Measurements from ENCODE around the gene LHX3.

The LHX3 gene

GRCh38 chr9:136205707-136205992 is 722 bp upstream of the LHX3 start:
- no peak for DNase-seq

- DNase-seq = no peak
Observed at GRCh38 chr9:136204145-136204805, 653 bp downstream of the LHX3 start.

DNA sequence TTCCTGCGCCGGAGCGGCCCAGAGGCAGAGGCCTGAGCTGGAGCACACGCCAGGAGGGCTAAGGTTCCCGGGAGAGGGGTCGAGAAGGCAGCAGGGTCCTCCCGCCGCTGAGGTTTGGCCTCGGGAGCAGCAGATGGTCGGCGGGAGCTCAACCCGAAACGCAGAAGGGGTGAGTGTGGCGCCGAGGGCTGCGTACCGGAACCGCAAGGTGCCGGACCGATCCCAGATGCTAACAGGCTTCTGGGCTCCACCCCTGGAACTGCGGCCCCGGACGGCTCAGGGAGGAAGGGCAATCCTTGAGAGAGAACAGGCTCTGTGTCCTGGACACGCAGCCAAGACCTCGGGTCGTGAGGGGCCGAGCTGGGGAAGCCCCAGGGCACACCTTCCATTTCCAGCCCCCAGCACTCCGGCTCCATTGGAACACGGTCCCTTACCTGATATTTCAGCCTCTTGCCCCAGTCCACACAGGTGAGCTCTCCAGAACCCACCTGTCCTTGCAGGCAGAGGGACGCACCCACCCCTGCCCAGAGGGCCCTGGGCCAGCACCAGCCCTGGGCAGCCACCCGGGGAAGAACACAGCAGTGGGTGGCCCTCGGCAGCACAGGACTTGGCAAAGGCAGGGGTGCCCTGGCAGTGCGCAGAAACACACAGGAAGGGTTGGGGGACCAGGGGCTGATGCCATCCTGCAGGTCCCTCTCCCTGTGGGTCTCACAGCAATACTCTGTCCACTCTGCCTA is 1.4 kb downstream of the LHX3 start:
- no peak for DNase-seq

DNA sequence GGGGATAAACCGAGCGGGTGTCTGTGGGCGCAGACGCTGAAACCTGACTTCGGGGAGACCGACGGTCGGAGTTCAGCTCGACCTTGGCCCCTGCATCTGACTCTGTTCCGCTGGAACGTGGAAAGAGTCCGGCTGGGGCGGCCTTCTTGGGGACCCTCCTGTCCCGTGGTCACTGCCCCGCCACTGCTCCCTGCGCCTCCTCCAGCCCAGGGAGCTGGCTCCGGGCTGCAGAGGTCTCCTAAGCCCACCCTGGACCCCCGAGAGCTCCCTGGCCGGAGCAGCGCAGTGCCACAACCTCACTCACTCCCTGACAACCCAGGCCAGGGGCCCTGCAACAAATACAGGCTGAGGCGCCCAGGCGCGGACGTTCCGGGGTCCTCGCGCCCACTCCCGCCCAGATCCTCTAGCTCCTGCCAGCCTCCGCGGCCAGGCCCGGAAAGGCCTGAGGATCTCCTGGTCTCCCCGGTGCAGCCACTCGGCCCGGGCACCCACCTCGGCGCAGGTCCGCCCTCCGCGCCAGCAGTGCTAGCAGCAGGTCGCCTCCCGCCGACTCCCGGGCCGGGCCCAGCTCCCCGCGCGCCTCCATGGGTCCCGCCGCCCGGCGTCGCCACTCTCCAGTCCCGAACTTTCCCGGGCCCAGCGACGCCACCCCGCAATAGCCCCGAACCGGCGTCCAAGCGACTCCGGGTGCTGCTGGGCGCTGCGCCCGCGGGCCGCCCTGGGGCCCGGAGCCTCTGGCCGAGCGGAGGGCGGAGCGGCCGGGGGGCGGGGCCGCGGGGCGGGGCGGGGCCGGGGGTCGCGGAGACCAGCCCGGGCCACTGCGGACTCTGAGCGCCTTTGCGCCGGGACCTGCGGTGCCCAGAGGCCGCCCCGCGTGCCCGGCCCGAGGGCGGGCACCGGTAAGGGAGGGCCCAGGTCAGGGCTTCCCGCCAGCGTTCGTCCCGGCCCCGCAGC is 2.2 kb downstream of the LHX3 start:
- DNase-seq = no peak

GRCh38 chr9:136201609-136202453 is 3.1 kb downstream of the LHX3 start:
- DNase-seq = no peak

- no peak for DNase-seq
Observed at GRCh38 chr9:136201174-136201573, 3.8 kb downstream of the LHX3 start.

- DNase-seq = no peak
Observed at GRCh38 chr9:136200424-136200823, 4.5 kb downstream of the LHX3 start.

DNA sequence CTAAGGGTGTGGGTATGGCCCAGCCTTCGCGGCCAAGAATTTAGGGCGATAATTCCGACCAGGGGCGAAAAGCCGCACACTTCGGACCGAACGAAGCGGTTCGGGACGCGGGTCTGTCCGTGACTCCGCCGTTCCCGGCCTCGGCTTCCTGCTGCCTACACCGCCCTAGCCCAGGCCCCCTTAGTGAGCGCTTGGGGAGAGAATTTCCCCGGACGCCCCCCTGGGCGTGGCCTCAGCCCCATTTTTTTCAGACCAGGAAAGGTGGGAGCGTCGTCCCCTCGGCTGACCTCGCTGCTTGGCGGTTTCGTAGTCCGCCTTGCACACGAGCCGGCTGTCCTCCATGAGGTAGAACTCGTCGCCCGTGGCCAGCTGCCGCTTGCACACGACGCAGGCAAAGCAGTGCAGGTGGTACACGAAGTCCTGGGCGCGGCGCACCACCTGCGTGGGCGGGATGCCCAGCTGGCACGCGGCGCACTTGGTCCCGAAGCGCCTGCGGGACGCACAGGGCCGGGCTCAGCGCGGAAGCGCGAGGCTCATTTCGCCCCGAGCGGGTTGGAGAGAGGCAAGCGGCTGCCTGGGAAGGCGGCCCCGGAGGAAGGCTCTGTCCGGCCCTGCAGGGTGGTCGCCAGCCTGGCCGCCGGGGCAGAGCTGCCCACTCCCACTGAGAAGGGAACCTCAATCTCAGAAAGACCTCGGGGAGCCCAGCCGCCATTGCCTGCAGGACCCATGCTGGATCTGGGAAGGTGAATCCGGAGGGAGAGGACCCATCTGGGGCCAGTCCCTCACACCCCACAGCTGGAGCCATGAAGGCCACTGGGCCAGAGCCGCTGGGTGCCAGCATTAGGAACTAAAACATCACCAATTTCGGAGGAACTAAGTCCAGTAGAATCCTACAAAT is 5.3 kb downstream of the LHX3 start:
- no peak for DNase-seq

DNA sequence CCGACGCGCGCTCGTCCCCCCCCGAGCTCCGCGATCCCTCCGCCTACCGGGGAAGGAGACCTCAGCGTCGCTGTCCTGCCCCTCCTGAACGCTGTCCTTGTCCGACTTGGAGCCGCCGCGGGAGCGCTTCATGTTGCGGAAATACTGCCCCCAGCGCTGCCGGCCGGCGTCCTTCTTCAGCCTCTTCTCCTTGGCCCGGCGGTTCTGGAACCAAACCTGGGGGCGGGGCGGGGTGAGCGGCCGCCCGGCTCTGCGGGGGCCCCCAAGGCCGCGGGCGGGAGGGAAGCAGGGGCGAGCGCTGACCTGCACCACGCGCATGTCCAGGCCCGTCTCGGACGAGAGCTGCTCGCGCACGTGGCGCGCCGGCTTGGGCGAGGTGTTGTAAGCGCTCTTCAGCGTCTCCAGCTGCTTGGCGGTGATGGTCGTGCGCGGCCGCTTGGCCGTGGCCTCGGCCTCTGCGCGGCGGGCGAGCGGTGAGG is 6.3 kb downstream of the LHX3 start:
- no peak for DNase-seq

DNA sequence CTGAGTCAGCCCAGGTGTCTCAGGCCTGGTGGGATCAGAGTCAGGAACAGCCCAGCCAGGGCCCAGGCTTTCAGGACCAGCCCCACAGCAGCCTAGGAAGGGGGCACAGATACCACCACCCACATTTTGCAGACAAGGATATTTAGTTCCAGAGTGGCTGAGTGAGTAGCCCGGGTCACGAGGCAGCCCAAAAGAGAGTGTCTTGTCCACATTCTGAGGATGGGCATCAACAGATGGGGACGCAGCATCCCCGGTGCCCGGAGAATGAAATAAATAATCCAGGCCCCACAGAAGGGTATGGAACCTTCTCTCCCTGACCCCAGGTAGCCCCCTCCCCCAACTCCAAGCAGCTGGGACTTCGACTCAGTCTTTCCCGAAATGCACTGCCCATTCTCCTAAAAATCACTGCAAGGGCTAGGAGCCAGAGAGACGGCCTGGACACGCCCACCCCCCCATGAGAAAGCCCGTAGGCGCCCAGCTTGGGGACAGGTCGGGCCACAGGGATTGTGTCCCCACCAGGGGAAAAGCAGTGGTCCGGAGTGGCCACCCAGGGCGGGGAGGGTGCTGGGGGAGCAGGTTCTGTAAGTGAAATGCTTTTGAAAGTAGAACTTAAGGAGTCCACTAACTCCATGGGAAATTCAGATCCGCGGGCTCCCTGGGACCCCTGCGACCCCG is 6.9 kb downstream of the LHX3 start:
- DNase-seq = no peak

DNA sequence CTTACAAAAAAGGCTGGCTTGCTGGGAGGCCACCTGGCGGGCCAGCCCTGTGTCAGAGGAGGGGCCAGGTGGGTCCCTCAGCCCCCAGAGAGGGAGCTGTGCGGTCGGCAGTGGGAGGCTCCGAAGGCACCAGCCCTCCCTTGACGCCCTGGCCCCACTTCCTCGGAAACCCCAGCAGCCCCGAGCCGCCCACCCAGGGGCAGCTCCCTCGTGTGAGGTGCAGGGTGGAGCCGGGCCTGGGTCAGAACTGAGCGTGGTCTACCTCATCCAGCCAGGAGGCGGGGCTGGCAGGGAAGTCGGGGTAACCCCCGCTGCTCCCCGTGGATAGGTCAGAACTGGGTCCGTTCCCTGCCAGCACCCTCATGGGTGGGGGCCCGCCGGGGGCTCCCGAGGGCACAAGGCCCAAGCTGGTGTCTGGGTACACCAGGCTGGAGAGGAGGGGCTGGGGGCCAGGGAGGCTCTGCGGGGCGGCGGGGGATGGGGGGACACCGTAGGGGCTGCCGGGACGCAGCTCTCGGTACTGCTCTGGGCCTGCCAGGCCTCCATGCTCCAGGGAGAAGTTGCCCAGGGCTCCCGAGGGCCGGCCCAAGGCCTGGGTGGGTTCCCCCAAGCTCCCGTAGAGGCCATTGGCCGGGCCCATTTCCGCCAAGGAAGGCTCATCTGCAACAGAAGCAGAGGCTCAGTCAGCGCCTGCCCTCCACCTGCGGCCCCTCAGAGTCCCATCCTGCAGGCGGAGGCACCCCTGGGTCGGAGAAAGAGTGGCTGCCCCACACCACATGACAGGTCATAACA is 7.6 kb downstream of the LHX3 start:
- DNase-seq = no peak

- no peak for DNase-seq
Observed at GRCh38 chr9:136196404-136197083, 8.4 kb downstream of the LHX3 start.

DNA sequence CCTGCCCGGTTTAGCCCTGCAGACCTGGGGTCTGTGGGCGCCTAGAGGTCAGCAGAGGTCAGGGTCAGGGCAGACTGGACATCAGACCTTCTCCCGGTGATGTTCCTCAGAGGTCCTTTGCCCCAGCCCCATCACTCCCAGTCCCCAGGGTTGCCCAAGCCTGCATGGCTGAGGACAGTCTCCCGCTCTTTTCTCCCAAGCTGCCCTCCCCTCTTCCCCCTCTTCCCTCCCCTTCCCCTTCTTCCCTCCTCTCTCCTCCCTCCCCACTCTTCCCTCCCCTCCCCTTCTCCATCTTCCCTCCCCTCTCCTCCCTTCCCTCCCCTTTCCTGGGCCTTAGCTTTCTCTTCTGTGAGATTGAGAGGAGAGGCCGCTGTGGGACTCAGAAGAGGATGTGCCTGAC is 10.4 kb downstream of the LHX3 start:
- no peak for DNase-seq

DNA sequence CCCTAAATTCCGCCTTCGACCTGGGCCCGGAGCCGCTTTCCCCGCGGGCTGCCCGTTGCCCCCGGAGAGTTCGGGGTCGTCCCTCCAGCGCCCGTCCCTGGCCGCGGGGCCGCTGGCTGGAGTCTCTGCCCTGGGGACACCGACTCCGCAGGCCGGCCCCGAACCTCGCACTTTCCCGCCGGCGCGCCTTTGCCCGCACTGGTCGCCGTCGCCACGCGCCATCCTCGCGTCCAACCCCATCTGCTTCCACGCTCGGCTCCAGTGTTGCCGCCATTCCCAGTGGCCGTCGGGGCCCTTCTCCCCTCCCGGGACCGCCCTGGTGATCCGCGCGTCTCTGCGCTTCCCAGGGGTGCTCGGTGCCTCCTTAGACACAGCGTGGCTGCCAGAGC is 11.0 kb downstream of the LHX3 start:
- no peak for DNase-seq

GRCh38 chr9:136193127-136193890 is 11.6 kb downstream of the LHX3 start:
- no peak for DNase-seq

DNA sequence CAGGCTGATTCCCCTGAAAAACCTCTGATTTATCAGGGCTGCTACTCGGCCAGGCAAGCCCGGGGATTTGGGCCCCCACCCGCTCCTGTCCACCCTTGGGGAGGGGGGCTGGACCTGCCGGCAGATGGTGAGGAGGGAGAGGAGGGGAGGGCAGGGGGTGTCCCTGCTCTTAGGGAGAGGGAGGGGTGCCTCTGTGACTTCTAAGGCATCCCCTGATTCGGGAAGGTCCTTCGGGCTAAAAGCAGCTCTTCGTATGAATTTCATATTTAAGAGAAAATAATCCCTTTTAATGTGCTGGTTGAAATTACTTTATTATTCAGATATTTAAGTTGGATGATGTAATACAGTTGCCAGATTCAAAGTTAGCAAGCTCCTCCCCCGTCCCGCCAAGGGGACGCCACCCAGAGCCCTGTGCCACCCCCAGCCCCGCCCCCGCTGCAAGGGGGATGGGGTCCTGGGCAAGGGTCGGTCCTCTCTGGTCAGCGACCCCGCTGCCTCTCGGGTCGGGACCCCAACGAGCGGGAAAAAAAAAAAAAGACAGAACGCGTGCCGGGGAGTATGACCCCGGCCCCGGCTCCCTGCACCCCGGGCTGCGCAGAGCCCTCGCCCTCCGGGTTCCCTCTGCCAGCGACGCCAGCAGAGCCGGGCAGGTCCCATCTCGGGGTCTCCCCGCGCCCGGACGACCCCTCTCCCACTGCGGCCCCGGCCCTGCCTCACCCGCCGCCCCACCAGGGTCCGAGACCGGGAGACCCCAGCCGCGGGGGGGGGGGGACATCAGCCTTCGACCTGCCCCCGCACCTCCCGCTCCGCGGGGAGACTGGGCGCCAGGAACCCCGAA is 12.4 kb downstream of the LHX3 start:
- DNase-seq = no peak

GRCh38 chr9:136191960-136192286 is 13.0 kb downstream of the LHX3 start:
- DNase-seq = no peak
